Measurements from ENCODE around the gene PARD3B. TPM values are rescaled to one million over a fixed set of nuclear protein-coding genes. Genes with fewer than 3 reads are reported as not detected.

PARD3B gene
- total RNA-seq, 2 experiments from 2014 or later = 0.46 TPM; not detected in 1

DNA sequence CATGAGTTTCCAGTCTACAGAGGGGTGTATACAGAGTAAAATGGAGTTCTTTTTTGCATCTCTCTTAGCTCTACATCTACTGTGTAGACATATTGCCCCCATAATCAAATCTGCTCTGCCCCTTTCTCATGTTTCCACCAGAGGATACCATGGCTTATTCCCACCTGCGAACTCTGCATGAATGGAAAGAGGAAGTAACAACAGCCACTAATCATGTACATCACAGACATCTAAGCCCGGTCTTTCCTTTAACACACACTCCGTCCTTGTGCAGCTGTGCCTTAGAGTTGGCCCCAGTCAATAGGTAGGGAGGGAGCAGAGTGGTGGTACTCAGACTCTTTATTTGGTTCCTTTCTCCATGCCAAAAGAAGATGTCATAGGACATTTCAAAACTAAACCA, 989.7 kb downstream of the PARD3B start:
- H3K9me3 Mint-ChIP-seq (ENCODE audit: low read depth) = no peaks in the 10 kb centered on the region
- intact Hi-C loops (cut with DNase I, micrococcal nuclease) = no loop called here
- no peak for DNase-seq
- H3K27me3 Mint-ChIP-seq = peaks cover 10% of the 10 kb centered on the region
- H3K36me3 Mint-ChIP-seq (ENCODE audit: low read depth) = no peaks in the 10 kb centered on the region
- no peak for ATAC-seq
- H3K4me1 Mint-ChIP-seq = peaks cover 8% of the 10 kb centered on the region
- H3K27ac Mint-ChIP-seq = no peak overlapping the region
- H3K4me3 Mint-ChIP-seq = no peak overlapping the region
- POLR2A ChIA-PET = no interaction called here
- CTCF ChIA-PET = no interaction called here

GRCh38 chr2:205539603-205540002, 994.3 kb downstream of the PARD3B start:
- POLR2A ChIA-PET = interaction anchor here (0.7 kb wide), 1 partner anchor 39 kb away, joined by 3 read pairs; no protein-coding TSS in a partner anchor
- Mint-ChIP-seq H3K36me3 (ENCODE audit: low read depth) (no peaks in the 10 kb centered on the region), H3K4me1 (peaks cover 29% of the 10 kb centered on the region), H3K4me3 (no peak overlapping the region), H3K9me3 (ENCODE audit: low read depth) (no peaks in the 10 kb centered on the region), H3K27ac (no peak overlapping the region), H3K27me3 (peaks cover 2% of the 10 kb centered on the region)
- DNase-seq (peak; percentile 16), ATAC-seq (peak; percentile 18)
- intact Hi-C loops (cut with DNase I, micrococcal nuclease) = loop anchor here (5.0 to 10.0 kb wide), 2 partner anchors 135 to 1432 kb away; no protein-coding TSS in a partner anchor
- CTCF ChIA-PET = no interaction called here

- Mint-ChIP-seq H3K4me3 (no peak overlapping the region), H3K36me3 (ENCODE audit: low read depth) (no peaks in the 10 kb centered on the region), H3K27me3 (peaks cover 2% of the 10 kb centered on the region), H3K27ac (no peak overlapping the region), H3K9me3 (ENCODE audit: low read depth) (no peaks in the 10 kb centered on the region), H3K4me1 (peaks cover 29% of the 10 kb centered on the region)
- no peak for ATAC-seq
- ChIA-PET CTCF (no interaction called here), POLR2A (no interaction called here)
- DNase-seq = no peak
- intact Hi-C loops (cut with DNase I, micrococcal nuclease) = loop anchor here (5.0 to 10.0 kb wide), 2 partner anchors 135 to 1433 kb away; no protein-coding TSS in a partner anchor
Measured at GRCh38 chr2:205540036-205540435, 994.8 kb downstream of the PARD3B start.

GRCh38 chr2:205543262-205543843, 998.1 kb downstream of the PARD3B start:
- Mint-ChIP-seq H3K9me3 (ENCODE audit: low read depth) (no peaks in the 10 kb centered on the region), H3K4me1 (peaks cover 29% of the 10 kb centered on the region), H3K4me3 (no peak overlapping the region), H3K36me3 (ENCODE audit: low read depth) (no peaks in the 10 kb centered on the region), H3K27me3 (no peaks in the 10 kb centered on the region), H3K27ac (no peak overlapping the region)
- peak; percentile 37 for ATAC-seq
- ChIA-PET POLR2A (no interaction called here), CTCF (no interaction called here)
- intact Hi-C loops (cut with DNase I, micrococcal nuclease) = loop anchor here (5.0 to 10.0 kb wide), 2 partner anchors 131 to 1436 kb away; no protein-coding TSS in a partner anchor
- no peak for DNase-seq

DNA sequence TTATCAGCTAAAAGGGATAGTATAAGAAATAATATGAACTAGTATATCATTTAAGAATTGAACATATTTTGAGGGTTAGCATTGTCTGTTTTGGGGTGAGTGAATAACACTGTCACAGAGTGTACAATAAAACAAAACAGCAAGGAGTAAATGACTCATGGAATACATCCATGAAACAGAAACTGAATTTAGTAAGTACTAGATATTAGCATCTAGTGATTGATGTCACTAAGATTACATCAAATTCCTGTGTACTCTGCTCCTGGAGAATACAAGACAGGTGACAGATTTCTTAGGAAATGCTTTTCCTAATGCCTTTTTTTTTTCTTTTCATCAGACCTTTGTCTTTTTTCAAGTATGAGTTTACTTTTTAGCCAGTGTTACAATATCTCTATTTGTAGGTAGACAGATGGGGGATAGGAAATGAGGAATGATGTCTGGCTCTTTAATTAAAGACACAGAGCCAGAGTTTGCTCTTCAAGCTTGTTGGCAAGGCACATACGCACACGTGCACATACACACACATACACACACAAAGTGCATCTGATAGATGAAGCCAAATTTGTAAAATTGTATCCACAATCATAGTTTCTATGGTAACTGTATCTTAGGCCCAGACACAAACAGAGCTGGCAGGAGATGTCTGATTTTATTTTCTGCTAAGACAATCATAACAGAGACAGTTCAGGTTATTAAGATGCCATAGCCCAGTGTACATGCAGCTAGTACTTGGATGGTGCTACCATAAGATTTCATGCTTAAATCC, 998.8 kb downstream of the PARD3B start:
- ChIA-PET POLR2A (no interaction called here), CTCF (no interaction called here)
- no peaks in the 10 kb centered on the region for H3K9me3 Mint-ChIP-seq (ENCODE audit: low read depth)
- no peak overlapping the region for H3K27ac Mint-ChIP-seq
- intact Hi-C loops (cut with DNase I, micrococcal nuclease) = loop anchor here (5.0 to 10.0 kb wide), 2 partner anchors 131 to 1437 kb away; no protein-coding TSS in a partner anchor
- H3K4me3 Mint-ChIP-seq = no peak overlapping the region
- ATAC-seq (peak; percentile 80), DNase-seq (no peak)
- H3K4me1 Mint-ChIP-seq = peaks cover 29% of the 10 kb centered on the region
- H3K27me3 Mint-ChIP-seq = no peaks in the 10 kb centered on the region
- no peaks in the 10 kb centered on the region for H3K36me3 Mint-ChIP-seq (ENCODE audit: low read depth)

DNA sequence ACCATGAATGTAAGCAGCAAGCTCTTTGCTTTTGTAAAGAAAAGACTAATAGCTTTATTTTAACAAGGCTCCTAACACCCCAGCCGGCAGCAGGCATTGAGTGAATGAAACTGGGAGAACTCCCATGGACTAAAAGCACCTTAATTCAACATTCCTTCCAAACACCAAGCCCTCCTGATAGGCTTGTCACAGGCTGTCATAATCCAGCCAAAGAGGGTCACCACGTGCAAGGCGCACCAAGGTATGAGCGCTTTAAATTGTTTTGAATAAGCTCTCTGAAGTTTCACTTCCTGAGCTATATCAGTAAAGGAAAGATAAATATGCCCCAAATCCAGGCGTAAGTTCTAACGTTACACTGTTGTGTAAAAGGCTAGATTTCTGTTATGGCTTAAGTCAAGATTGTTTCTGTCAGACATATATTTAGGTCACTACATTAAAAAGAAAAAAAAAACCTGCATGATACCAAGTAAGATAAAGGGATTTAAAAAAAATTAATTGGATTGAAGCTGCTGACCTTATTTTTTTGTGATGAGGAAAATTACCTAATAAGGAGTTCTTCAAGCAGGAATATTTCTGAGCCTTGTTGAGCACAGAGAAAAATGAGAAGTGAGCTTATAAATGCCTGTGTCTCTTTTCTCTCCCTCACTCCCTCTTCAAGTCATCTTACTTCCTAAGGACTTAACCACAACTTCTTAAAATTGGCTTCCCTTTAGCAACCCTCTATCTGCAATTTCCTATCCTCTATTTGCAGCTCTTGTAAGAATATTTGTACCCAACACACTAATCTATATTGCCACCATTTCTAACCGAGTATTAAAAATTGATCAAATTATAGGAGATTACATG, 1000.9 kb downstream of the PARD3B start:
- no peak overlapping the region for H3K27ac Mint-ChIP-seq
- H3K9me3 Mint-ChIP-seq (ENCODE audit: low read depth) = no peaks in the 10 kb centered on the region
- intact Hi-C loops (cut with DNase I, micrococcal nuclease) = loop anchor here in 1 of 2 experiments (10.0 kb wide), 1 partner anchor 129 kb away; no protein-coding TSS in a partner anchor
- no peak overlapping the region for H3K4me3 Mint-ChIP-seq
- POLR2A ChIA-PET = interaction anchor here (0.7 kb wide), 1 partner anchor 60 kb away, joined by 3 read pairs; no protein-coding TSS in a partner anchor
- DNase-seq (no peak), ATAC-seq (no peak)
- no peaks in the 10 kb centered on the region for H3K36me3 Mint-ChIP-seq (ENCODE audit: low read depth)
- no peaks in the 10 kb centered on the region for H3K27me3 Mint-ChIP-seq
- H3K4me1 Mint-ChIP-seq = peaks cover 15% of the 10 kb centered on the region
- CTCF ChIA-PET = interaction anchor here (0.7 kb wide), 1 partner anchor 133 kb away, joined by 5 read pairs; no protein-coding TSS in a partner anchor

DNA sequence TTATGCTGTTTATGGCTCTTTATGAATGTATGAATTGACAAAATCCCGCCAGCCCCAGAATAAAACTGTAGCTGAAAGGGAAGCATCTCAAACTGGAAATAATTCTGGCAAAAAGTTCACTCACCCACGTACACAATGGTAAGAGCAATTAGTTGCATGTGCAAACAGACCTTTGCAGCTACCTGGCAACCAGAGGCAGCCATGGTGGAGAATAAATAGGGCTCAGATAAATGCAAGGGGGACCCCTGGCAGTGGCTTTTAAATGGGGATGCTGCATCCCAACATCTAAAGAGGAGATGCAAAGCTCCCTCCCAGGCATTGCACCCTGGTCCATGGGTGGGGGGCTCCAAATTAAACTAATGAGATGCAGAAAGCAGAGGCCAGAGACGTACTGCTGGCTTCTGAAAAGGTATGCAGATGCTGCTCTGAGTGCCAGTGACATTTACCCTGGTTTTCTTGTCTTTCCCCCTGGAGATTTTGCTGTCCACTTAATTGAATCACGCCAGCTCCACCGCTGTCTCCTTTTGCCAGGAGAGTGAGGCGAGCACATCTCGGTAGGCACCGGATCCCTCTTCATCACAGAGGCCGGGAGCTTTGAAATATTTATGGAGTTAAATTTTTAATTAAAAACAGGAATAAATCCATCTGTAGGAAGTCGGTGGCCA, 1010.4 kb downstream of the PARD3B start:
- Mint-ChIP-seq H3K27ac (no peak overlapping the region), H3K9me3 (ENCODE audit: low read depth) (no peaks in the 10 kb centered on the region), H3K4me1 (no peaks in the 10 kb centered on the region), H3K36me3 (ENCODE audit: low read depth) (no peaks in the 10 kb centered on the region), H3K27me3 (no peaks in the 10 kb centered on the region), H3K4me3 (no peak overlapping the region)
- intact Hi-C loops (cut with DNase I, micrococcal nuclease) = no loop called here
- DNase-seq (no peak), ATAC-seq (no peak)
- ChIA-PET CTCF (interaction anchor here (0.6 kb wide), 1 partner anchor 120 kb away, joined by 3 read pairs; no protein-coding TSS in a partner anchor), POLR2A (no interaction called here)

GRCh38 chr2:205556357-205556756, 1011.1 kb downstream of the PARD3B start:
- no peak overlapping the region for H3K27ac Mint-ChIP-seq
- ChIA-PET POLR2A (no interaction called here), CTCF (interaction anchor here (0.6 kb wide), 1 partner anchor 119 kb away, joined by 3 read pairs; no protein-coding TSS in a partner anchor)
- intact Hi-C loops (cut with DNase I, micrococcal nuclease) = no loop called here
- H3K27me3 Mint-ChIP-seq = no peaks in the 10 kb centered on the region
- H3K4me1 Mint-ChIP-seq = no peaks in the 10 kb centered on the region
- DNase-seq (no peak), ATAC-seq (no peak)
- no peaks in the 10 kb centered on the region for H3K36me3 Mint-ChIP-seq (ENCODE audit: low read depth)
- no peaks in the 10 kb centered on the region for H3K9me3 Mint-ChIP-seq (ENCODE audit: low read depth)
- H3K4me3 Mint-ChIP-seq = no peak overlapping the region

GRCh38 chr2:205556841-205557539, 1011.7 kb downstream of the PARD3B start:
- Mint-ChIP-seq H3K4me1 (no peaks in the 10 kb centered on the region), H3K4me3 (no peak overlapping the region), H3K9me3 (ENCODE audit: low read depth) (no peaks in the 10 kb centered on the region), H3K27me3 (no peaks in the 10 kb centered on the region), H3K27ac (no peak overlapping the region), H3K36me3 (ENCODE audit: low read depth) (no peaks in the 10 kb centered on the region)
- no peak for DNase-seq
- no peak for ATAC-seq
- POLR2A ChIA-PET = no interaction called here
- intact Hi-C loops (cut with DNase I, micrococcal nuclease) = no loop called here
- CTCF ChIA-PET = no interaction called here

DNA sequence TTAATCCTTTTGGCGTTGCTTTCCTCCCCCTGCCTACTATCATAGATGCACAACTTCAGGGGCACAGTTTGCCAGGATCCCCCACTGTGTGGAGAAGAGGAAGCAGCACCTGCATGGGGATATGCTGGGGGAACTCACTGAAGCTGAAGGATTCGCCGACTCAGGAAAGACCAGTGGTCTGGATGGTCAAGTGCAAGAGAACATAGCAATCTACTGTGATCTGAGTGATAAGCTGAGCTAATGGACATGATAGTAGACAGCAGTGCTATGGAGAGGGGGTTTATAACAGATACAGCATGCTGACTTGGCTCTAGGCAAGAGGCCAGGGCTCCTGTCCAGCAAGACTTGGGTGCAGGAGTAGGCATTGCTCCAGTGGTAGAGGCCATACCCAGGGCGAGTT, 1012.6 kb downstream of the PARD3B start:
- DNase-seq (no peak), ATAC-seq (no peak)
- Mint-ChIP-seq H3K4me1 (no peaks in the 10 kb centered on the region), H3K9me3 (ENCODE audit: low read depth) (no peaks in the 10 kb centered on the region), H3K4me3 (no peak overlapping the region), H3K36me3 (ENCODE audit: low read depth) (no peaks in the 10 kb centered on the region), H3K27me3 (no peaks in the 10 kb centered on the region), H3K27ac (no peak overlapping the region)
- intact Hi-C loops (cut with DNase I, micrococcal nuclease) = no loop called here
- ChIA-PET POLR2A (no interaction called here), CTCF (interaction anchor here (0.6 kb wide), 2 partner anchors 310 to 1468 kb away, joined by 3 read pairs; no protein-coding TSS in a partner anchor)

Measured in activated CD4-positive, alpha-beta T cell treated with anti-CD3 and anti-CD28 coated beads for 36 hours (primary cell).